Measurements from ENCODE around the gene APOC3.

APOC3 gene

GRCh38 chr11:116879800-116880625, 50.3 kb downstream of the APOC3 start:
- no peak for DNase-seq

DNA sequence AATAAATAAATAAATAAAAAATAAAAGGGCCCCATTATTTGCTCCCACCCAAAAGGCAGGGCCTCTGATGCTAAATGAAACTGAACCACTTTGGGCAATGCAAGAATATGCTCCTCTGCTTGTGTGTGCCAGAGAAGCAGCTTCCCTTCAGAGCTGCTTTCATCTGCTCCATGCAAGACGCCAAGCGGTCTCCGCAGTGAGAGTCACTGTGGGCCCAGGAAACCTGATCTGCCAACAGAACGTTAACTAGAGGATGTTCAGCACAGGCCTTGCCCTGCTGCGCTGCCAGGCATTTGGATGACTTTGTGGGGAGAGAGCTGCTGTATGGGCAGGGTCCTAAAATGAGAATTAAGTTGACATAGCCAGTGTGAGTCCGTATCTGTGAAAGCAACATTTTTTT, 51.4 kb downstream of the APOC3 start:
- DNase-seq, result no peak

DNA sequence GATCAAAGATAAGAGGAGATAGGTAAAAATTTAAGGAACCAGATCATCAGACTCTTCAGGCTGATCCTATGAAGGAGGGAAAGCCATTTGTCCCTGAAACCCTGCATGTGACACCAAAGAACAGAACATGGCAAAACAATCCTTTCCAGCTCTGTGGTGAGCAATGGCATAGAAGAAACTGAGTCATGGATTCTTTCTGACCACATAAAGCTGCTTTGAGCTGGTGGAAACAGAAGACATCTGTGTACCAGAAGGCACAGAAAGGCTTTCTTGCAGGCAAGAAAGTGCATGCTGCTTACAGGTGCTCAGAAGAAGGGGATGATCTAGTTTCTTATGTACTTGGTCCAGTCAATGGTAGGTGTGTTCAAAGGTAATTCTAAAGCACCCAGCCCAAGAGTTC, 52.7 kb downstream of the APOC3 start:
- no peak for DNase-seq
